ENCODE measurements around the gene TNC. TPM values are rescaled to one million over a fixed set of nuclear protein-coding genes. Genes with fewer than 3 reads are reported as not detected.

Gene TNC
- total RNA-seq, 1 donor from 2014 or later: 64.1 TPM

GRCh38 chr9:115161446-115161845, 43.5 kb upstream of the TNC start:
- TF ChIP-seq, protein P1, sequence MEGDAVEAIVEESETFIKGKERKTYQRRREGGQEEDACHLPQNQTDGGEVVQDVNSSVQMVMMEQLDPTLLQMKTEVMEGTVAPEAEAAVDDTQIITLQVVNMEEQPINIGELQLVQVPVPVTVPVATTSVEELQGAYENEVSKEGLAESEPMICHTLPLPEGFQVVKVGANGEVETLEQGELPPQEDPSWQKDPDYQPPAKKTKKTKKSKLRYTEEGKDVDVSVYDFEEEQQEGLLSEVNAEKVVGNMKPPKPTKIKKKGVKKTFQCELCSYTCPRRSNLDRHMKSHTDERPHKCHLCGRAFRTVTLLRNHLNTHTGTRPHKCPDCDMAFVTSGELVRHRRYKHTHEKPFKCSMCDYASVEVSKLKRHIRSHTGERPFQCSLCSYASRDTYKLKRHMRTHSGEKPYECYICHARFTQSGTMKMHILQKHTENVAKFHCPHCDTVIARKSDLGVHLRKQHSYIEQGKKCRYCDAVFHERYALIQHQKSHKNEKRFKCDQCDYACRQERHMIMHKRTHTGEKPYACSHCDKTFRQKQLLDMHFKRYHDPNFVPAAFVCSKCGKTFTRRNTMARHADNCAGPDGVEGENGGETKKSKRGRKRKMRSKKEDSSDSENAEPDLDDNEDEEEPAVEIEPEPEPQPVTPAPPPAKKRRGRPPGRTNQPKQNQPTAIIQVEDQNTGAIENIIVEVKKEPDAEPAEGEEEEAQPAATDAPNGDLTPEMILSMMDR (IDR thresholded peaks at IDR 0.05): no peak
- no peak for DNase-seq (ENCODE audit: low spot score)
- Mint-ChIP-seq H3K27ac (ENCODE audit: unreplicated experiment) (no peak overlapping the region), H3K9me3 (ENCODE audit: low read depth) (peaks cover 12% of the 10 kb centered on the region), H3K4me3 (ENCODE audit: unreplicated experiment) (no peak overlapping the region), H3K36me3 (ENCODE audit: low read depth) (no peaks in the 10 kb centered on the region), H3K4me1 (ENCODE audit: low read depth) (peaks cover 70% of the 10 kb centered on the region), H3K27me3 (ENCODE audit: low read depth) (no peaks in the 10 kb centered on the region)

DNA sequence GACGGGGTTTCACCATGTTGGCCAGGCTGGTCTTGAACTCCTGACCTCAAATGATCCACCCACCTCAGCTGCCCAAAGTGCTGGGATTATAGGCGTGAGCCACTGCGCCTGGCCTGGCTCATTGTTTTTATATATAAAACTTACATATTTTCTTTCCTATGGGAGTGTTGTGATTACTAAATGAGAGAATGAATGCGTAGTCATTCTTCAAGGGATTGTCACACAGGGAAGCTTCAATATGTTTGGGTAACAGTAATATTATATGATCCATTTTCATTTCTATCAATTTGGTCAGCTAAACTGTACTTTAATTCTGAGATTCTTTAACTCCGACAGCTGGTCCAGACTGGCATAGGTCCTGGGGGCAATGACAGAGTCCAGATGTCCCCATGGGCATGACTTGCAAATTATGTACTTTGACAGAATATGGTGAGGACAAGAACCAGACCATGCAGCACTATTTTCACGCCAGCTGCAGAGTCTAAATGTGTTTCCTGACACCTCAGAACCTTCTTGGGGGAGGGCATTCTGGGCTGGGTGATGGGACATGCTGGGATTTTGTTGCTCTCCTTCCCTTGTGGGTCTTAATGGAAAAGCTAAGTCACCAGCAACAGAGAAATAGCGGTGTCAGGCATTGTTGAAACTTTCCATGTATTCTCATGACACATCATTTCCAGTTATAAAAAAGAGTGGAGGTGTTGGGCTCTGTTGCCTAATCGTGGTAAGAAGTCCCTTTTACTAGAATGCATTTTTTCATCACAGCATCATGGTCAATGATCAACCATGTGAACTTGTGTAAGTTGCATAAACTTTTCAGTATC, 40.9 kb upstream of the TNC start:
- Mint-ChIP-seq H3K9me3 (ENCODE audit: low read depth) (peaks cover 9% of the 10 kb centered on the region), H3K27ac (ENCODE audit: unreplicated experiment) (peak overlapping the region; percentile 91), H3K27me3 (ENCODE audit: low read depth) (no peaks in the 10 kb centered on the region), H3K36me3 (ENCODE audit: low read depth) (no peaks in the 10 kb centered on the region), H3K4me3 (ENCODE audit: unreplicated experiment) (no peak overlapping the region), H3K4me1 (ENCODE audit: low read depth) (peaks cover 47% of the 10 kb centered on the region)
- no peak for DNase-seq (ENCODE audit: low spot score)
- TF ChIP-seq, protein P1 (IDR thresholded peaks at IDR 0.05): no peak

DNA sequence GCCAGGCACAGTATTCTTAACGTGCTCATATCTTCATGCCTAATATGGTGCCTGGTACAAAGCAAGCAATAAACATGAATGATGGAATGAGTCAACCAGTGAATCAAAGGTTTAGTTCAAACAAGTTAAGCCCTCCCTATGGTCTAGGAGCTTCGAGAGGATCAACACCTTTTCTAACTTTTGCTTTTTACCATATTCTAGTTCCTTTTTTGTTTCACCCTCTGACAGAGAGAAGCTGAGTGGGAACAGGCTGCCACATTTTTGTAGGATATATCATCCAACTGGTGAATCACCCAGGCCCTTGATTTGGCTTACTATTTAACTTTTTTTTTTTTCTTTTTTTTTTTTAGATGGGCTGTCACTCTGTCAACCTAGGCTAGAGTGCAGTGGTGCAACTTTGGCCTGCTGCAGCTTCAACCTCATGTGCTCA, 39.3 kb upstream of the TNC start:
- peak overlapping the region; percentile 91 for H3K27ac Mint-ChIP-seq (ENCODE audit: unreplicated experiment)

DNA sequence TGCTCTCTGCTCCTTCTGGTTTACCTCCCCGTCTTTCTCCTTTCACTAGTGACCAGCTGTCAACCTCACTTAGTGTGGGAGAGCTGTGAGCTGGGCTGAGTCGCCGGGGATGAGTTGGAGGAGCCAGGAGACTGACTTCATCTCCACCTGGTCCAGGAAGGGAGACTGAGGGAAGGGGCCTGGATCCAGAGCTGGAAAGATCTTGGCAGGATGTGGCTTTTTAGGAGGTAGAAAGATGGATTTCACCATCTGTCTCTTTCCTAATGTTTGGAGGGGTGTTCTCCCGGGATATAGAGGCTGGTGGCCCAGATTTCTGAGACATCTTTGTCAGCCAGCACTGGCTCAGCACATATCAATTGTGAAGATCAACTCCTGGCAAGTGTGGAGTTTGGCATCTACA, 37.1 kb upstream of the TNC start:
- no peak overlapping the region for H3K4me3 Mint-ChIP-seq (ENCODE audit: unreplicated experiment)

More for the DNA sequence above, 39.3 kb upstream of the TNC start:
- DNase-seq (ENCODE audit: low spot score): no peak
- no peaks in the 10 kb centered on the region for H3K36me3 Mint-ChIP-seq (ENCODE audit: low read depth)
- TF ChIP-seq, protein P1 (IDR thresholded peaks at IDR 0.05): no peak
- H3K9me3 Mint-ChIP-seq (ENCODE audit: low read depth): no peaks in the 10 kb centered on the region
- H3K27me3 Mint-ChIP-seq (ENCODE audit: low read depth): no peaks in the 10 kb centered on the region
- H3K4me1 Mint-ChIP-seq (ENCODE audit: low read depth): peaks cover 34% of the 10 kb centered on the region
- no peak overlapping the region for H3K4me3 Mint-ChIP-seq (ENCODE audit: unreplicated experiment)

DNA sequence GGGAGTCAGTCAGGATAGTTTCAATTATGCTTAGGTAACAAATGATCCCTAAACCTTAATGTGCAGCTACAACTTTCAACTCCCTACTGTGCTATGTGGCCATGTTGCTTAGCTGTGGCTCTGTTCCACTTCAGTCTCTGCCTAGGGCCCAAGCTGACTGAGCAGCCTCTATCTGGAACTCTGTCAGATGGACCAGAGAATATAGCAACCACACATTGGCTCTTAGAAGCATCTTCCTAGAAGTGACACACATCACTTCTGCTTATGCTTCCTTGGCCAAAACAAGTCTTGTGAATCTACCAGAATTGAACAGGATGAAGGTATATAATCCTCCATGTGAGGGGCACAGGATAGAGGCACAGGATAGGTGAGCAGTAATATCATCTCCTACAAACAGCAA, 36.7 kb upstream of the TNC start:
- H3K27ac Mint-ChIP-seq (ENCODE audit: unreplicated experiment): no peak overlapping the region
- DNase-seq (ENCODE audit: low spot score): no peak
- H3K27me3 Mint-ChIP-seq (ENCODE audit: low read depth): no peaks in the 10 kb centered on the region
- H3K4me3 Mint-ChIP-seq (ENCODE audit: unreplicated experiment): no peak overlapping the region
- H3K4me1 Mint-ChIP-seq (ENCODE audit: low read depth): peaks cover 34% of the 10 kb centered on the region
- no peaks in the 10 kb centered on the region for H3K9me3 Mint-ChIP-seq (ENCODE audit: low read depth)
- TF ChIP-seq, protein P1 (IDR thresholded peaks at IDR 0.05): no peak
- no peaks in the 10 kb centered on the region for H3K36me3 Mint-ChIP-seq (ENCODE audit: low read depth)

More for the DNA sequence above, 37.1 kb upstream of the TNC start:
- no peak for DNase-seq (ENCODE audit: low spot score)
- Mint-ChIP-seq H3K4me1 (ENCODE audit: low read depth) (peaks cover 31% of the 10 kb centered on the region), H3K27ac (ENCODE audit: unreplicated experiment) (no peak overlapping the region), H3K27me3 (ENCODE audit: low read depth) (no peaks in the 10 kb centered on the region), H3K9me3 (ENCODE audit: low read depth) (no peaks in the 10 kb centered on the region), H3K36me3 (ENCODE audit: low read depth) (no peaks in the 10 kb centered on the region)
- TF ChIP-seq, protein P1 (IDR thresholded peaks at IDR 0.05): no peak

Data from chondrocyte (in vitro differentiated cells).